Measurements from ENCODE around the gene ALS2CL. TPM values are rescaled to one million over a fixed set of nuclear protein-coding genes. Genes with fewer than 3 reads are reported as not detected.

ALS2CL gene
- total RNA-seq, 1 experiment from 2014 or later, result 0.25 TPM

- DNase-seq (ENCODE audit: low spot score), result no peak
Measured at GRCh38 chr3:46665763-46666452, 27.6 kb downstream of the ALS2CL start.

GRCh38 chr3:46664971-46665762, 28.3 kb downstream of the ALS2CL start:
- DNase-seq (ENCODE audit: low spot score), result no peak

- no peak for DNase-seq (ENCODE audit: low spot score)
Measured at GRCh38 chr3:46664188-46664970, 29.1 kb downstream of the ALS2CL start.

GRCh38 chr3:46663591-46664135, 29.8 kb downstream of the ALS2CL start:
- peak; percentile 33 for DNase-seq (ENCODE audit: low spot score)

GRCh38 chr3:46662771-46663551, 30.5 kb downstream of the ALS2CL start:
- DNase-seq (ENCODE audit: low spot score), result peak; percentile 33

- DNase-seq (ENCODE audit: low spot score), result no peak
Measured at GRCh38 chr3:46661776-46662766, 31.4 kb downstream of the ALS2CL start.

- DNase-seq (ENCODE audit: low spot score), result no peak
Measured at GRCh38 chr3:46660543-46661523, 32.6 kb downstream of the ALS2CL start.

- DNase-seq (ENCODE audit: low spot score), result no peak
Measured at GRCh38 chr3:46660003-46660402, 33.5 kb downstream of the ALS2CL start.

- DNase-seq (ENCODE audit: low spot score), result no peak
Measured at GRCh38 chr3:46659285-46659684, 34.2 kb downstream of the ALS2CL start.

- DNase-seq (ENCODE audit: low spot score), result no peak
Measured at GRCh38 chr3:46656778-46657556, 36.5 kb downstream of the ALS2CL start.

GRCh38 chr3:46655271-46655670, 38.2 kb downstream of the ALS2CL start:
- DNase-seq (ENCODE audit: low spot score), result no peak

- no peak for DNase-seq (ENCODE audit: low spot score)
Measured at GRCh38 chr3:46651084-46651483, 42.4 kb downstream of the ALS2CL start.

GRCh38 chr3:46649436-46649835, 44.0 kb downstream of the ALS2CL start:
- no peak for DNase-seq (ENCODE audit: low spot score)

GRCh38 chr3:46648096-46648495, 45.4 kb downstream of the ALS2CL start:
- no peak for DNase-seq (ENCODE audit: low spot score)

- no peak for DNase-seq (ENCODE audit: low spot score)
Measured at GRCh38 chr3:46646700-46647099, 46.8 kb downstream of the ALS2CL start.

- no peak for DNase-seq (ENCODE audit: low spot score)
Measured at GRCh38 chr3:46643701-46644100, 49.8 kb downstream of the ALS2CL start.

GRCh38 chr3:46642971-46643370, 50.5 kb downstream of the ALS2CL start:
- DNase-seq (ENCODE audit: low spot score), result no peak

- no peak for DNase-seq (ENCODE audit: low spot score)
Measured at GRCh38 chr3:46640927-46641326, 52.6 kb downstream of the ALS2CL start.

All from H4 (cell line).